Neuronal stem cell (in vitro differentiated cells): ENCODE data around the gene MALL.
"Not testable (repeated sequence)": the region's sequence is repeated elsewhere in the genome, so short reads cannot be mapped to it uniquely, and the experiment has no call there.

Source experiments
- DNase-seq: peaks from one replicate; pipeline ENCODE4 v3.0.0-alpha.2; 2013; ENCODE audit warnings: low spot score
- H2AFZ ChIP-seq: one replicate; pipeline ENCODE4 v1.6.1; 2013; ENCODE audit warnings: mild to moderate bottlenecking, low read length, inconsistent platforms
- H2AK5ac ChIP-seq: 2 replicates; pipeline ENCODE4 v1.6.1; 2013; ENCODE audit warnings: low read depth, mild to moderate bottlenecking, inconsistent platforms, low read length, moderate library complexity, mixed read lengths
- H2BK120ac ChIP-seq: 2 replicates; pipeline ENCODE4 v1.6.1; 2013; ENCODE audit warnings: low read depth, mild to moderate bottlenecking, inconsistent platforms, low read length, moderate library complexity, mixed read lengths
- H2BK12ac ChIP-seq: one replicate; pipeline ENCODE4 v1.6.1; 2013; ENCODE audit warnings: low read length, inconsistent platforms
- H2BK15ac ChIP-seq: 2 replicates; pipeline ENCODE4 v1.6.1; 2013; ENCODE audit warnings: mild to moderate bottlenecking, low read length, inconsistent platforms, mixed read lengths
- H2BK5ac ChIP-seq: one replicate; pipeline ENCODE4 v1.6.1; 2013; ENCODE audit warnings: inconsistent platforms, mild to moderate bottlenecking, low read length, moderate library complexity
- H3K14ac ChIP-seq: one replicate; pipeline ENCODE4 v1.6.1; 2013; ENCODE audit warnings: low read length, inconsistent platforms
- H3K18ac ChIP-seq: 2 replicates; pipeline ENCODE4 v1.6.1; 2013; ENCODE audit warnings: low read length, inconsistent platforms
- H3K23ac ChIP-seq: 2 replicates; pipeline ENCODE4 v1.6.1; 2013; ENCODE audit warnings: low read depth, mild to moderate bottlenecking, mixed read lengths, low read length, inconsistent platforms; ENCODE audit not compliant: poor library complexity
- H3K27ac ChIP-seq: replicated peaks from 3 replicates; pipeline ENCODE4 v1.5.1; 2013; ENCODE audit warnings: low read length, inconsistent platforms
- H3K27me3 ChIP-seq, 3 experiments: 2 replicates each; pipeline ENCODE4 v1.6.1; 2013; ENCODE audit warnings: low read length in 3 of 3, mild to moderate bottlenecking in 2 of 3, inconsistent platforms in 1 of 3, low read depth in 1 of 3, mixed read lengths in 1 of 3, moderate library complexity in 1 of 3; ENCODE audit not compliant: control insufficient read depth in 3 of 3, insufficient read depth in 3 of 3
- H3K36me3 ChIP-seq, 2 donors: replicated peaks in 1 of 2; 2 replicates each; pipeline ENCODE4 v1.6.1; 2013; ENCODE audit warnings: low read length in 2 of 2; ENCODE audit not compliant: control insufficient read depth in 2 of 2, insufficient read depth in 2 of 2
- H3K4ac ChIP-seq: 2 replicates; pipeline ENCODE4 v1.6.1; 2013; ENCODE audit warnings: inconsistent platforms, mild to moderate bottlenecking, low read length, moderate library complexity
- H3K4me1 ChIP-seq, 2 donors: 1 replicate in 1 of 2; 2 replicates in 1 of 2; pipeline ENCODE4 v1.6.1; 2013; ENCODE audit warnings: low read length in 2 of 2, low read depth in 1 of 2; ENCODE audit not compliant: control insufficient read depth in 2 of 2, insufficient read depth in 1 of 2
- H3K4me2 ChIP-seq: one replicate; pipeline ENCODE4 v1.6.1; 2013; ENCODE audit warnings: mild to moderate bottlenecking, low read length, inconsistent platforms; ENCODE audit not compliant: insufficient read depth, poor library complexity, severe bottlenecking
- H3K4me3 ChIP-seq, 2 donors: 2 replicates each; pipeline ENCODE4 v1.5.1; 2013; ENCODE audit warnings: low read length in 2 of 2, mild to moderate bottlenecking in 2 of 2, inconsistent platforms in 1 of 2, moderate library complexity in 1 of 2
- H3K79me1 ChIP-seq: one replicate; pipeline ENCODE4 v1.6.1; 2013; ENCODE audit warnings: low read depth, mild to moderate bottlenecking, inconsistent platforms, low read length, moderate library complexity
- H3K9ac ChIP-seq: one replicate; pipeline ENCODE4 v1.6.1; 2013; ENCODE audit warnings: mild to moderate bottlenecking, low read depth, low read length, inconsistent platforms; ENCODE audit not compliant: poor library complexity
- H3K9me3 ChIP-seq, 2 donors: replicated peaks in 1 of 2; 2 replicates each; pipeline versions ENCODE3 to v1.6.1; 2013; ENCODE audit warnings: low read length in 2 of 2, mild to moderate bottlenecking in 2 of 2, inconsistent platforms in 1 of 2, low read depth in 1 of 2, mixed read lengths in 1 of 2, moderate library complexity in 1 of 2; ENCODE audit not compliant: control insufficient read depth in 2 of 2, insufficient read depth in 1 of 2
- H4K8ac ChIP-seq: one replicate; pipeline ENCODE4 v1.6.1; 2013; ENCODE audit warnings: low read depth, mild to moderate bottlenecking, inconsistent platforms, low read length, moderate library complexity
- H4K91ac ChIP-seq: one replicate; pipeline ENCODE4 v1.6.1; 2013; ENCODE audit warnings: low read length, low read depth, mild to moderate bottlenecking, inconsistent platforms; ENCODE audit not compliant: poor library complexity
- WGBS, 2 donors: extraction: QIAGEN DNeasy Blood & Tissue Kit; methylation state at CpG; one replicate each; pipeline ENCODE4 v1.1.7; 2013; ENCODE audit warnings: missing lambda C conversion rate in 2 of 2, mixed read lengths in 1 of 2; ENCODE audit not compliant: insufficient read length in 2 of 2, insufficient replicate concordance in 1 of 2; ENCODE audit errors: extremely low coverage in 2 of 2; 5-methylcytosine and 5-hydroxymethylcytosine counted together

The MALL gene

GRCh38 chr2:110113961-110114591, 1.5 kb downstream of the MALL start:
- peak overlapping the region; percentile 34 for H3K23ac ChIP-seq
- peaks cover 4 to 8% of the 10 kb centered on the region in 2 donors for H3K4me1 ChIP-seq
- WGBS, 2 donors, result no CpG with 5 or more reads among the region's 8 CpGs
- no peak overlapping the region for H3K4me2 ChIP-seq
- no peak overlapping the region for H2BK5ac ChIP-seq
- no peak overlapping the region for H3K4me3 ChIP-seq
- no peaks in the 10 kb centered on the region for H3K9me3 ChIP-seq
- H4K8ac ChIP-seq, result no peak overlapping the region
- H2AFZ ChIP-seq, result no peak overlapping the region
- H3K27me3 ChIP-seq, result peaks cover 3 to 54% (median 24%) of the 10 kb centered on the region in 3 experiments
- no peak overlapping the region for H3K18ac ChIP-seq
- H4K91ac ChIP-seq, result no peak overlapping the region
- DNase-seq, result no peak
- no peak overlapping the region for H2BK15ac ChIP-seq
- no peak overlapping the region for H3K9ac ChIP-seq
- no peaks in the 10 kb centered on the region for H3K79me1 ChIP-seq
- no peak overlapping the region for H2BK12ac ChIP-seq
- no peak overlapping the region for H3K27ac ChIP-seq
- H3K4ac ChIP-seq, result no peak overlapping the region
- peak overlapping the region; percentile 49 for H2AK5ac ChIP-seq
- no peak overlapping the region for H2BK120ac ChIP-seq
- H3K14ac ChIP-seq, result no peak overlapping the region
- H3K36me3 ChIP-seq, result no peaks in the 10 kb centered on the region

- H3K4me3 ChIP-seq, H3K27ac ChIP-seq, H2BK12ac ChIP-seq, H2AK5ac ChIP-seq, H3K4me1 ChIP-seq, H3K36me3 ChIP-seq, H3K14ac ChIP-seq, H3K18ac ChIP-seq, H3K4ac ChIP-seq, H4K8ac ChIP-seq, H3K9ac ChIP-seq, H2AFZ ChIP-seq, H3K23ac ChIP-seq, DNase-seq, H4K91ac ChIP-seq, H3K9me3 ChIP-seq, H2BK120ac ChIP-seq, H3K79me1 ChIP-seq, H2BK15ac ChIP-seq, H3K4me2 ChIP-seq, H2BK5ac ChIP-seq: not testable (repeated sequence)
- H3K27me3 ChIP-seq, result peaks cover 0 to 11% (median 0%) of the 10 kb centered on the region in 3 experiments
- no CpG with 5 or more reads among the region's 2 CpGs for WGBS, 2 donors
Measured at GRCh38 chr2:110108291-110108690, 7.3 kb downstream of the MALL start.

GRCh38 chr2:110107092-110108079, 8.2 kb downstream of the MALL start:
- H3K4me2 ChIP-seq, result no peak overlapping the region
- H3K4me1 ChIP-seq, result no peaks in the 10 kb centered on the region
- H3K79me1 ChIP-seq, result no peaks in the 10 kb centered on the region
- H3K4me3 ChIP-seq, result no peak overlapping the region
- no peak for DNase-seq
- no peak overlapping the region for H3K9ac ChIP-seq
- H3K36me3 ChIP-seq, result no peaks in the 10 kb centered on the region
- H2AK5ac ChIP-seq, result no peak overlapping the region
- H2BK12ac ChIP-seq, result no peak overlapping the region
- H4K91ac ChIP-seq, result no peak overlapping the region
- H3K27ac ChIP-seq, result no peak overlapping the region
- no peak overlapping the region for H2AFZ ChIP-seq
- no peak overlapping the region for H4K8ac ChIP-seq
- H2BK120ac ChIP-seq, result no peak overlapping the region
- no CpG with 5 or more reads among the region's 3 CpGs for WGBS, 2 donors
- H2BK5ac ChIP-seq, result no peak overlapping the region
- H3K18ac ChIP-seq, result no peak overlapping the region
- no peak overlapping the region for H3K14ac ChIP-seq
- H2BK15ac ChIP-seq, result no peak overlapping the region
- no peak overlapping the region for H3K23ac ChIP-seq
- H3K27me3 ChIP-seq, result peaks cover 0 to 11% (median 0%) of the 10 kb centered on the region in 3 experiments
- H3K4ac ChIP-seq, result no peak overlapping the region
- no peaks in the 10 kb centered on the region for H3K9me3 ChIP-seq

GRCh38 chr2:110106642-110107041, 9.0 kb downstream of the MALL start:
- H4K8ac ChIP-seq, result no peak overlapping the region
- H3K36me3 ChIP-seq, result no peaks in the 10 kb centered on the region
- H3K4me3 ChIP-seq, result no peak overlapping the region
- no peak overlapping the region for H3K4me2 ChIP-seq
- H3K9ac ChIP-seq, result no peak overlapping the region
- H2AFZ ChIP-seq, result no peak overlapping the region
- no peak for DNase-seq
- no peak overlapping the region for H3K23ac ChIP-seq
- no peak overlapping the region for H3K14ac ChIP-seq
- no peaks in the 10 kb centered on the region for H3K4me1 ChIP-seq
- no peak overlapping the region for H4K91ac ChIP-seq
- no peak overlapping the region for H3K18ac ChIP-seq
- H2AK5ac ChIP-seq, result no peak overlapping the region
- H3K9me3 ChIP-seq, result no peaks in the 10 kb centered on the region
- H2BK15ac ChIP-seq, result no peak overlapping the region
- no peak overlapping the region for H2BK120ac ChIP-seq
- H3K4ac ChIP-seq, result no peak overlapping the region
- no CpG with 5 or more reads among the region's 6 CpGs for WGBS, 2 donors
- no peak overlapping the region for H2BK5ac ChIP-seq
- peaks cover 0 to 11% (median 0%) of the 10 kb centered on the region in 3 experiments for H3K27me3 ChIP-seq
- no peak overlapping the region for H2BK12ac ChIP-seq
- H3K27ac ChIP-seq, result no peak overlapping the region
- no peaks in the 10 kb centered on the region for H3K79me1 ChIP-seq
